Measurements from ENCODE around the gene THSD4.

The THSD4 gene

DNA sequence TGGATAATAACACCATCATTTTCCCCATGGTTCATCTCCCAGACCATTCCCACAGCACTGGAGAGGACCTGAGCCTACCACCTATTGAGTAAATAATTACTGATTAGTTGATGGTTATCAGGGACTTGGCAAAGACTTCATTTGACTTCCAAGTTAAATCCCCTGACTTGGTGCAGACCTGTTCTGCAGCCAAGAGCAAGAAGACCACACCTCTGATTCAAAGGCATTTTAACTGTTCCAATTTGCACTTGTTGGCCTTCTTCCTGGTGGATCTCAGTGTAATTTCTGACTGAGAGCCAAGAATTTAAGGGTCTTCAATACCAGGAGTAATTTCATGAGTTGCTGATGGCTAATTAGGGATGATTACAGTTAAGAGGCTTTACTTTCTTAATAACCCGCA, 24.0 kb downstream of the THSD4 start:
- DNase-seq (ENCODE audit: low spot score) = no peak
- TF ChIP-seq, protein P1, sequence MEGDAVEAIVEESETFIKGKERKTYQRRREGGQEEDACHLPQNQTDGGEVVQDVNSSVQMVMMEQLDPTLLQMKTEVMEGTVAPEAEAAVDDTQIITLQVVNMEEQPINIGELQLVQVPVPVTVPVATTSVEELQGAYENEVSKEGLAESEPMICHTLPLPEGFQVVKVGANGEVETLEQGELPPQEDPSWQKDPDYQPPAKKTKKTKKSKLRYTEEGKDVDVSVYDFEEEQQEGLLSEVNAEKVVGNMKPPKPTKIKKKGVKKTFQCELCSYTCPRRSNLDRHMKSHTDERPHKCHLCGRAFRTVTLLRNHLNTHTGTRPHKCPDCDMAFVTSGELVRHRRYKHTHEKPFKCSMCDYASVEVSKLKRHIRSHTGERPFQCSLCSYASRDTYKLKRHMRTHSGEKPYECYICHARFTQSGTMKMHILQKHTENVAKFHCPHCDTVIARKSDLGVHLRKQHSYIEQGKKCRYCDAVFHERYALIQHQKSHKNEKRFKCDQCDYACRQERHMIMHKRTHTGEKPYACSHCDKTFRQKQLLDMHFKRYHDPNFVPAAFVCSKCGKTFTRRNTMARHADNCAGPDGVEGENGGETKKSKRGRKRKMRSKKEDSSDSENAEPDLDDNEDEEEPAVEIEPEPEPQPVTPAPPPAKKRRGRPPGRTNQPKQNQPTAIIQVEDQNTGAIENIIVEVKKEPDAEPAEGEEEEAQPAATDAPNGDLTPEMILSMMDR (IDR thresholded peaks at IDR 0.05; ENCODE audit: extremely low read depth, missing control alignments) = no peak

DNA sequence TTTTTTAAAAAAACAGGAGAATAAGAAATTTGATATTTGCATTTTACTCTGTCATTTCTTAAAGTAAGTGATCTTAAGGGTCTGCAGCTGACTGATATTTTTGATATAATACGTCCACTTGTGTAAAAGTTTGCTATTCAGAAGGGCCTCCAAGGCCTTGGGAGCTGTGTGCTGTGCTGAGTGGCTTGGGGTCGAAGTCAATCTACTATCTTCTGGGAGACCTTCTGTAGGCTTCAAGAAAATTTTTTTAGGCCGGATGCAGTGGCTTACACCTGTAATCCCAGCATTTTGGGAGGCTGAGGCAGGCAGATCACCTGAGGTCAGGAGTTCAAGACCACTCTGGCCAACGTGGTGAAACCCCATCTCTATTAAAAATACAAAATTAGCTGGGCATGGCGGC, 26.3 kb downstream of the THSD4 start:
- TF ChIP-seq, protein P1 (IDR thresholded peaks at IDR 0.05; ENCODE audit: extremely low read depth, missing control alignments) = no peak
- no peak for DNase-seq (ENCODE audit: low spot score)

DNA sequence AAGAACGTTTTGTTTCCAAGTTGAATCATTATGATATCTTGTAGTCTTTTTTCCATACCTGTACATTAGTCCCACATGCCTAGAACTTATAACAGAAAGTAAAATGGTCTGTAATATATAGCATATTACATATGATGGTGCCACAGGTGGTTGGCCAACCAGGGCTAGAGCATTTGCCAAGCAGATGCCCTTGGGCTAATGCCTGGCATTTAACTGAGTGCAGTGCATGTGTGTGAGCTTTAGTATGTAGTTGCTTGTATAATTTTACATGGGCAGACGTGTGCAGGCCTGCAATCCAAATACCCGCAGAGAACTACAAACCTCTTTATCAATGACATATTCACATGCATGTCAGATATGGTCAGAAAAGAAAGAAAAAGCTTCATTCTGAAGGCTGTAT, 27.5 kb downstream of the THSD4 start:
- DNase-seq (ENCODE audit: low spot score) = no peak
- TF ChIP-seq, protein P1 (IDR thresholded peaks at IDR 0.05; ENCODE audit: extremely low read depth, missing control alignments) = no peak

DNA sequence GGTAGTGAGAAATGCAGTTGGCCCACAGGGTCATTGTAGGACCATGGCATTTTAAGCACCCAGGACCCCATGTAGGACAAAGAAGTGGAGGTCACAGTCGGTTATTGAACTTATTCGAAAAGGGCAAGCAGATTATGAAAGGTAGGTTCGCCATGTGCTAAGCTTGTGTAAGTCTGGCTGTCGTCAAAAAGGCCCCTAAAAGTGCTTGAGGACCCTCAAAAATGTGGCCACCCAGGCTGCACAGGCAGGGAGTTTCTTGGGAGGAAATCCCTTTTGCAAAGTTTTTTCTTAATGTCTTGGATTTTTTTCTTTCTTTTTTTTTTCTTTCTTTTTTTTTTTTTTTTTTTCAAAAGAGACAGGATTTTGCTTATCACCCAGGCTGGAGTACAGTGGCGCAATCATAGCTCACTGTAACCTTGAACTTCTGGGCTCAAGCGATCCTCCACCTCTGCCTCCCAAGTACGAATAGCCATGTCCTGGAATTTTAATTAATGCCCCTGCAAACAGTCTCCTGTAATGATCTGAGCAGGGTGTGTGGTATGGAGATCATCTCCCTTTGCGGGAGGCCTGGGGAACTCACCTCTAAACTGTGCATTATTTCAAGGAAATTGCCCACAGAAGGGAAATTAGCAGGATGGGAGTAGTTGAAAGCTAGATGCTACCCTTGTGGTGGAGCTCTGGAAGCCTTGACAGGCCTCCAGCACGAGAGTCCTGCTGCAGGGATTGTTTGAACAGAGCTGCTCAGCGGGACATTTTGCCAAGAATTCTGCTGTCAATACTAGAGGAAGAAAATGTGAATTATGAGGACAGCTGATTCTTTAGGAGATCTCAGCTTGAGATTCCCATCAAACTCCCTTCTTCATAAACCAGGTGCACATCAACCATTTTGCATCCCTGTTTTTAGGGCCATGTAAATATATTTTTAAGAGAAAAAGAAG, 28.4 kb downstream of the THSD4 start:
- DNase-seq (ENCODE audit: low spot score) = no peak
- TF ChIP-seq, protein P1 (IDR thresholded peaks at IDR 0.05; ENCODE audit: extremely low read depth, missing control alignments) = no peak

DNA sequence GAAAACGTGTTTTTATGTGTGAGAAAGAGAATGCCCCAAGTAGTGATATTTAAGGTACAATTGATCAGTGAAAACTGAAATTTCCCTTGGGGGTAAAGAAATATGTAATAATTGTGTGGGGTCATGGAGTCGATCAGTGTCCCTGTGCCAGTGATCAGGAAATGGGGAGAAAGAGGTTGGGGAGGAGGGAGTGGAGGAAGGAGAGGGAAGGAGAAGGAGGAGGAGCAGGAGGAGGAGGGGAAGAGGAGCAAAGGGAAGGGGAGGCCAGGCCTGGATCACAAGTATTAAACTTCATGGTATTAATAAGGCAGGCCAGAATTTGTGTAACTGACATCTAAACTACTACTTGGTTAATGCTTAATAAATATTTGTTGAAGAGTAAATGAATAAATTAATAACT, 30.4 kb downstream of the THSD4 start:
- no peak for DNase-seq (ENCODE audit: low spot score)
- TF ChIP-seq, protein P1 (IDR thresholded peaks at IDR 0.05; ENCODE audit: extremely low read depth, missing control alignments) = no peak

DNA sequence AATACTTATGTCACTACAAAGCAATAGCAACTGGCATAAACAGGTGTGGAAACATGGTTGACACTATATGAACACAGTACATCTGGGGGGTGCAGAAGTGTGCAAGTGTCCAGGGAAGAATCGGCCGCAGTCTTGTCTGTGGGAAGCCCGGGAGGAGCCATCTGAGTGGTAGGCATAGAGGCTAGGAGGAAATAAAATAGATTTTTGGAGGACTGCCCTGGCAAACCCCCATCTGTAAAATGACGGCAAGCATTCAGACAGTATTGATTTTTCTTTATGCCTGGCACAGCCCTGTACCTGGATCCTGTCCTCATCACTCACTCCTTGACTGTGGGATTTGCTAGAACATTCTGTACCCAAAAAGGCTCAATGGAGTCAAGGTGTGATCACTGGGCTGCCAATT, 31.3 kb downstream of the THSD4 start:
- no peak for DNase-seq (ENCODE audit: low spot score)
- TF ChIP-seq, protein P1 (IDR thresholded peaks at IDR 0.05; ENCODE audit: extremely low read depth, missing control alignments) = no peak

DNA sequence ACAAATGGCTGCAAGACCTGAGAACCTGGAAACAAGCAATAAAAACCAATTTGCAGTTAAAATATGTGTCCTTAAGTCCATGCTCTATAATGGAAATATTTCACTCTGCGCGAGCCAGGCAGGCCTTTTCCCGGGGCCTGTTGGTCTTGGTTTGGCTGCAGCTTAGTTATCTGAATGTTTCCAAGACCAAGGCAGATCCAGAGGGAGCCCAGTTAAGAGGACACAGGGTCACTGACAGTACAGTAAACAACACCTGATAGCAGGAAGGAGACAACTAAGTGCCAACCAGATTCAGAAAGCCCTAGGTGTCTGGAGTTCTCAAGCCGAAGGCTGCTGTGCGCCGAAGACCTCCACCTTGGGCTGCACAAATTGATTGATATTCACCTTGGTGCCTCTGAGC, 32.8 kb downstream of the THSD4 start:
- no peak for DNase-seq (ENCODE audit: low spot score)
- TF ChIP-seq, protein P1 (IDR thresholded peaks at IDR 0.05; ENCODE audit: extremely low read depth, missing control alignments) = no peak

Measured in GM20000 (cell line).